Transverse colon (tissue), 4 donors: Measurements from ENCODE around the gene FMO3. TPM values are rescaled to one million over a fixed set of nuclear protein-coding genes. Genes with fewer than 3 reads are reported as not detected.

Experiments
- DNase-seq: peaks from one replicate; pipeline ENCODE4 v3.0.0-alpha.2; 2019
- H3K27ac ChIP-seq, 4 donors: fragments of 200-600 bp; sonication (generic); 2 replicates each; pipeline ENCODE4 v1.5.1; 2016 to 2018; ENCODE audit warnings: inconsistent platforms in 4 of 4
- H3K27me3 ChIP-seq: fragments of 200-600 bp; sonication (generic); 2 replicates; pipeline ENCODE4 v1.5.1; 2017; ENCODE audit warnings: inconsistent platforms
- H3K36me3 ChIP-seq, 4 donors: fragments of 200-600 bp; sonication (generic); 2 replicates each; pipeline ENCODE4 v1.5.1; 2017 to 2019; ENCODE audit warnings: inconsistent platforms in 4 of 4
- H3K4me1 ChIP-seq, 4 donors: fragments of 200-600 bp; sonication (generic); 2 replicates each; pipeline ENCODE4 v1.5.1; 2017 to 2020; ENCODE audit warnings: inconsistent platforms in 4 of 4
- H3K4me3 ChIP-seq, 4 donors: fragments of 200-600 bp; sonication (generic); 1 replicate in 1 of 4; 2 replicates in 3 of 4; pipeline versions ENCODE4 v1.5.1 to v1.6.1; 2017 to 2019; ENCODE audit warnings: inconsistent platforms in 4 of 4
- H3K9me3 ChIP-seq, 2 donors: fragments of 200-600 bp; sonication (generic); 2 replicates each; pipeline ENCODE4 v1.5.1; 2017 to 2019; ENCODE audit warnings: inconsistent platforms in 2 of 2
- CTCF ChIP-seq, 5 experiments: fragments of 200-600 bp in 3 of 5; fragments of 450-650 bp in 2 of 5; sonication (generic) in 3 of 5; IDR thresholded peaks; 1 replicate in 2 of 5; 2 replicates in 3 of 5; pipeline ENCODE4 v1.5.1; 2016 to 2017; ENCODE audit warnings: antibody characterized with exemption in 5 of 5, inconsistent platforms in 3 of 5, mild to moderate bottlenecking in 2 of 5, moderate library complexity in 1 of 5
- EP300 ChIP-seq: sonication (generic); formaldehyde crosslinking; IDR thresholded peaks from one replicate; pipeline ENCODE4 v1.6.1; 2017; ENCODE audit warnings: antibody characterized with exemption, low read depth
- POLR2A ChIP-seq: fragments of 450-650 bp; IDR thresholded peaks from one replicate; pipeline ENCODE4 v1.6.1; 2016; ENCODE audit warnings: antibody characterized with exemption, mild to moderate bottlenecking, moderate library complexity
- POLR2AphosphoS5 ChIP-seq, 3 donors: sonication (generic); formaldehyde crosslinking; IDR thresholded peaks; one replicate each; pipeline ENCODE4 v1.6.1; 2016; ENCODE audit warnings: antibody characterized with exemption in 3 of 3
- WGBS, 2 donors: methylation state at CpG; one replicate each; pipeline ENCODE4 v1.1.5; 2018; ENCODE audit warnings: low coverage in 1 of 2; 5-methylcytosine and 5-hydroxymethylcytosine counted together
- in situ Hi-C, 4 donors: fragments of 200-750 bp; cut with MboI; loops; one replicate each; pipeline versions ENCODE4 v1.15.0 to v1.15.1; 2017; ENCODE audit warnings: low sequenced_read_pairs in 3 of 4, low pct_ligation_motif_present in 1 of 4, low pct_unique_long_range_greater_than_20kb in 1 of 4
- intact Hi-C: fragments of 100-400 bp; cut with DNase I; formaldehyde crosslinking; loops from one replicate; pipeline ENCODE4 v1.15.1; 2023; ENCODE audit warnings: low total_unique reads
- total RNA-seq, 4 donors: library from RNA; depleted of rRNA; stranded (reverse); fragments of >200 nt; gene quantifications; one replicate each; pipeline ENCODE4 v1.1.0, GENCODE V29; 2016

Gene FMO3
- total RNA-seq, 4 donors from 2014 or later = 0.55 to 1.9 (median 1.7) TPM; not detected in 1

- Histone ChIP-seq H3K4me3 (no peak overlapping the region), H3K27me3 (no peaks in the 10 kb centered on the region), H3K4me1 (no peaks in the 10 kb centered on the region), H3K9me3 (no peaks in the 10 kb centered on the region), H3K36me3 (no peaks in the 10 kb centered on the region), H3K27ac (no peak overlapping the region)
- TF ChIP-seq CTCF (IDR thresholded peaks at IDR 0.05) = no peak
- no peak for TF ChIP-seq POLR2A
- TF ChIP-seq EP300 = no peak
- no peak for TF ChIP-seq POLR2AphosphoS5 (IDR thresholded peaks at IDR 0.05)
- intact Hi-C loops = no loop called here
- 45 to 56% methylated on average over 1 to 2 of the region's 2 CpGs for WGBS, 2 donors
- in situ Hi-C loops = no loop called here
- DNase-seq = no peak
Measured at GRCh38 chr1:171127501-171127900, 36.8 kb downstream of the FMO3 start.

GRCh38 chr1:171128463-171128862 lies 37.8 kb downstream of the FMO3 start:
- in situ Hi-C loops (no loop called here), intact Hi-C loops (no loop called here)
- Histone ChIP-seq H3K36me3 (no peaks in the 10 kb centered on the region), H3K9me3 (no peaks in the 10 kb centered on the region), H3K4me3 (no peak overlapping the region), H3K27me3 (no peaks in the 10 kb centered on the region), H3K27ac (no peak overlapping the region), H3K4me1 (no peaks in the 10 kb centered on the region)
- no peak for DNase-seq
- TF ChIP-seq POLR2A (no peak), POLR2AphosphoS5 (IDR thresholded peaks at IDR 0.05) (no peak), EP300 (no peak), CTCF (IDR thresholded peaks at IDR 0.05) (no peak)

- WGBS, 2 donors = 74 to 75% methylated on average over 3 of the region's 3 CpGs
- H3K27me3 ChIP-seq = no peaks in the 10 kb centered on the region
- intact Hi-C loops = no loop called here
- H3K9me3 ChIP-seq = no peaks in the 10 kb centered on the region
- DNase-seq = no peak
- no peak for TF ChIP-seq POLR2AphosphoS5 (IDR thresholded peaks at IDR 0.05)
- no peak for TF ChIP-seq CTCF (IDR thresholded peaks at IDR 0.05)
- TF ChIP-seq EP300 = no peak
- TF ChIP-seq POLR2A = no peak
- no peaks in the 10 kb centered on the region for H3K36me3 ChIP-seq
- H3K27ac ChIP-seq = no peak overlapping the region
- H3K4me1 ChIP-seq = no peaks in the 10 kb centered on the region
- in situ Hi-C loops = no loop called here
- no peak overlapping the region for H3K4me3 ChIP-seq
Measured at GRCh38 chr1:171134204-171134923, 43.7 kb downstream of the FMO3 start.

GRCh38 chr1:171137580-171137979 lies 46.9 kb downstream of the FMO3 start:
- TF ChIP-seq POLR2A = no peak
- no peak for TF ChIP-seq CTCF (IDR thresholded peaks at IDR 0.05)
- no peak for TF ChIP-seq EP300
- no peak for TF ChIP-seq POLR2AphosphoS5 (IDR thresholded peaks at IDR 0.05)
- no peaks in the 10 kb centered on the region for H3K36me3 ChIP-seq
- no peak for DNase-seq
- no peak overlapping the region for H3K4me3 ChIP-seq
- peaks cover 0 to 14% (median 2%) of the 10 kb centered on the region in 4 donors for H3K4me1 ChIP-seq
- in situ Hi-C loops (no loop called here), intact Hi-C loops (loop anchor here (2.0 kb wide), 1 partner anchor 31 kb away; no protein-coding TSS in a partner anchor)
- H3K9me3 ChIP-seq = no peaks in the 10 kb centered on the region
- no peak overlapping the region for H3K27ac ChIP-seq
- WGBS, 2 donors = 48 to 52% methylated on average over 2 of the region's 2 CpGs
- no peaks in the 10 kb centered on the region for H3K27me3 ChIP-seq
